Measurements from ENCODE around the gene CDKAL1.

The CDKAL1 gene

GRCh38 chr6:21161707-21162106 lies 627.5 kb downstream of the CDKAL1 start:
- Histone ChIP-seq H3K36me3 (ENCODE audit: insufficient read depth, low read length) (no peaks in the 10 kb centered on the region), H3K4me3 (ENCODE audit: low read length) (no peak overlapping the region), H3K27me3 (ENCODE audit: insufficient read depth, low read length) (no peaks in the 10 kb centered on the region), H3K9me3 (ENCODE audit: low read length) (no peaks in the 10 kb centered on the region), H3K4me1 (ENCODE audit: insufficient read depth, low read length) (peaks cover 12% of the 10 kb centered on the region), H2AFZ (ENCODE audit: low read depth, low read length) (no peak overlapping the region)

- H3K4me1 ChIP-seq (ENCODE audit: insufficient read depth, low read length): peaks cover 12% of the 10 kb centered on the region
- H3K4me3 ChIP-seq (ENCODE audit: low read length): no peak overlapping the region
- no peak overlapping the region for H2AFZ ChIP-seq (ENCODE audit: low read depth, low read length)
- H3K9me3 ChIP-seq (ENCODE audit: low read length): no peaks in the 10 kb centered on the region
- H3K36me3 ChIP-seq (ENCODE audit: insufficient read depth, low read length): no peaks in the 10 kb centered on the region
- no peaks in the 10 kb centered on the region for H3K27me3 ChIP-seq (ENCODE audit: insufficient read depth, low read length)
Observed at GRCh38 chr6:21163110-21163837, 629.0 kb downstream of the CDKAL1 start.

- no peaks in the 10 kb centered on the region for H3K27me3 ChIP-seq (ENCODE audit: insufficient read depth, low read length)
- no peaks in the 10 kb centered on the region for H3K36me3 ChIP-seq (ENCODE audit: insufficient read depth, low read length)
- no peak overlapping the region for H3K4me3 ChIP-seq (ENCODE audit: low read length)
- H3K4me1 ChIP-seq (ENCODE audit: insufficient read depth, low read length): peaks cover 10% of the 10 kb centered on the region
- H3K9me3 ChIP-seq (ENCODE audit: low read length): no peaks in the 10 kb centered on the region
- H2AFZ ChIP-seq (ENCODE audit: low read depth, low read length): no peak overlapping the region
Observed at GRCh38 chr6:21163838-21164180, 629.6 kb downstream of the CDKAL1 start.

- Histone ChIP-seq H3K4me3 (ENCODE audit: low read length) (no peak overlapping the region), H2AFZ (ENCODE audit: low read depth, low read length) (no peak overlapping the region), H3K36me3 (ENCODE audit: insufficient read depth, low read length) (no peaks in the 10 kb centered on the region), H3K9me3 (ENCODE audit: low read length) (no peaks in the 10 kb centered on the region), H3K27me3 (ENCODE audit: insufficient read depth, low read length) (no peaks in the 10 kb centered on the region), H3K4me1 (ENCODE audit: insufficient read depth, low read length) (peaks cover 10% of the 10 kb centered on the region)
Observed at GRCh38 chr6:21164768-21165326, 630.6 kb downstream of the CDKAL1 start.

GRCh38 chr6:21166754-21167153 lies 632.5 kb downstream of the CDKAL1 start:
- H3K9me3 ChIP-seq (ENCODE audit: low read length): no peaks in the 10 kb centered on the region
- no peak overlapping the region for H3K4me3 ChIP-seq (ENCODE audit: low read length)
- H2AFZ ChIP-seq (ENCODE audit: low read depth, low read length): no peak overlapping the region
- H3K27me3 ChIP-seq (ENCODE audit: insufficient read depth, low read length): no peaks in the 10 kb centered on the region
- peaks cover 2% of the 10 kb centered on the region for H3K4me1 ChIP-seq (ENCODE audit: insufficient read depth, low read length)
- no peaks in the 10 kb centered on the region for H3K36me3 ChIP-seq (ENCODE audit: insufficient read depth, low read length)

GRCh38 chr6:21167790-21168189 lies 633.5 kb downstream of the CDKAL1 start:
- Histone ChIP-seq H3K36me3 (ENCODE audit: insufficient read depth, low read length) (no peaks in the 10 kb centered on the region), H3K4me1 (ENCODE audit: insufficient read depth, low read length) (no peaks in the 10 kb centered on the region), H3K9me3 (ENCODE audit: low read length) (peaks cover 3% of the 10 kb centered on the region), H3K4me3 (ENCODE audit: low read length) (no peak overlapping the region), H2AFZ (ENCODE audit: low read depth, low read length) (no peak overlapping the region), H3K27me3 (ENCODE audit: insufficient read depth, low read length) (no peaks in the 10 kb centered on the region)

- H3K4me3 ChIP-seq (ENCODE audit: low read length): no peak overlapping the region
- H3K9me3 ChIP-seq (ENCODE audit: low read length): peaks cover 3% of the 10 kb centered on the region
- peaks cover 4% of the 10 kb centered on the region for H3K4me1 ChIP-seq (ENCODE audit: insufficient read depth, low read length)
- no peaks in the 10 kb centered on the region for H3K36me3 ChIP-seq (ENCODE audit: insufficient read depth, low read length)
- H2AFZ ChIP-seq (ENCODE audit: low read depth, low read length): no peak overlapping the region
- H3K27me3 ChIP-seq (ENCODE audit: insufficient read depth, low read length): no peaks in the 10 kb centered on the region
Observed at GRCh38 chr6:21171801-21172200, 637.5 kb downstream of the CDKAL1 start.

- Histone ChIP-seq H3K27me3 (ENCODE audit: insufficient read depth, low read length) (no peaks in the 10 kb centered on the region), H3K9me3 (ENCODE audit: low read length) (peaks cover 3% of the 10 kb centered on the region), H2AFZ (ENCODE audit: low read depth, low read length) (no peak overlapping the region), H3K36me3 (ENCODE audit: insufficient read depth, low read length) (no peaks in the 10 kb centered on the region), H3K4me3 (ENCODE audit: low read length) (no peak overlapping the region), H3K4me1 (ENCODE audit: insufficient read depth, low read length) (peaks cover 4% of the 10 kb centered on the region)
Observed at GRCh38 chr6:21173031-21173430, 638.8 kb downstream of the CDKAL1 start.

GRCh38 chr6:21173678-21174077 lies 639.4 kb downstream of the CDKAL1 start:
- no peak overlapping the region for H3K4me3 ChIP-seq (ENCODE audit: low read length)
- no peak overlapping the region for H2AFZ ChIP-seq (ENCODE audit: low read depth, low read length)
- no peaks in the 10 kb centered on the region for H3K27me3 ChIP-seq (ENCODE audit: insufficient read depth, low read length)
- peaks cover 4% of the 10 kb centered on the region for H3K4me1 ChIP-seq (ENCODE audit: insufficient read depth, low read length)
- no peaks in the 10 kb centered on the region for H3K36me3 ChIP-seq (ENCODE audit: insufficient read depth, low read length)
- peaks cover 3% of the 10 kb centered on the region for H3K9me3 ChIP-seq (ENCODE audit: low read length)

- no peaks in the 10 kb centered on the region for H3K27me3 ChIP-seq (ENCODE audit: insufficient read depth, low read length)
- H3K9me3 ChIP-seq (ENCODE audit: low read length): peaks cover 7% of the 10 kb centered on the region
- no peak overlapping the region for H3K4me3 ChIP-seq (ENCODE audit: low read length)
- H3K4me1 ChIP-seq (ENCODE audit: insufficient read depth, low read length): peaks cover 4% of the 10 kb centered on the region
- H2AFZ ChIP-seq (ENCODE audit: low read depth, low read length): no peak overlapping the region
- H3K36me3 ChIP-seq (ENCODE audit: insufficient read depth, low read length): no peaks in the 10 kb centered on the region
Observed at GRCh38 chr6:21176197-21176596, 641.9 kb downstream of the CDKAL1 start.

- no peak overlapping the region for H3K4me3 ChIP-seq (ENCODE audit: low read length)
- H2AFZ ChIP-seq (ENCODE audit: low read depth, low read length): no peak overlapping the region
- H3K36me3 ChIP-seq (ENCODE audit: insufficient read depth, low read length): no peaks in the 10 kb centered on the region
- H3K27me3 ChIP-seq (ENCODE audit: insufficient read depth, low read length): no peaks in the 10 kb centered on the region
- peaks cover 18% of the 10 kb centered on the region for H3K4me1 ChIP-seq (ENCODE audit: insufficient read depth, low read length)
- H3K9me3 ChIP-seq (ENCODE audit: low read length): peaks cover 3% of the 10 kb centered on the region
Observed at GRCh38 chr6:21180155-21180554, 645.9 kb downstream of the CDKAL1 start.

GRCh38 chr6:21180800-21181337 lies 646.6 kb downstream of the CDKAL1 start:
- no peak overlapping the region for H3K4me3 ChIP-seq (ENCODE audit: low read length)
- H3K27me3 ChIP-seq (ENCODE audit: insufficient read depth, low read length): no peaks in the 10 kb centered on the region
- H2AFZ ChIP-seq (ENCODE audit: low read depth, low read length): no peak overlapping the region
- peaks cover 25% of the 10 kb centered on the region for H3K4me1 ChIP-seq (ENCODE audit: insufficient read depth, low read length)
- H3K36me3 ChIP-seq (ENCODE audit: insufficient read depth, low read length): no peaks in the 10 kb centered on the region
- peaks cover 3% of the 10 kb centered on the region for H3K9me3 ChIP-seq (ENCODE audit: low read length)

- Histone ChIP-seq H2AFZ (ENCODE audit: low read depth, low read length) (no peak overlapping the region), H3K4me1 (ENCODE audit: insufficient read depth, low read length) (peaks cover 29% of the 10 kb centered on the region), H3K36me3 (ENCODE audit: insufficient read depth, low read length) (no peaks in the 10 kb centered on the region), H3K9me3 (ENCODE audit: low read length) (peaks cover 3% of the 10 kb centered on the region), H3K27me3 (ENCODE audit: insufficient read depth, low read length) (no peaks in the 10 kb centered on the region), H3K4me3 (ENCODE audit: low read length) (no peak overlapping the region)
Observed at GRCh38 chr6:21181866-21182265, 647.6 kb downstream of the CDKAL1 start.

Data from neuron (in vitro differentiated cells).